ENCODE measurements around the gene PHTF1.

PHTF1 gene

GRCh38 chr1:113676524-113676923 is 82.8 kb downstream of the PHTF1 start:
- no peak overlapping the region for H3K4me2 ChIP-seq (ENCODE audit: low read length)
- TF ChIP-seq EZH2phosphoT487 (IDR thresholded peaks at IDR 0.05; ENCODE audit: borderline replicate concordance, low read length): no peak
- no peak for TF ChIP-seq CTCF (IDR thresholded peaks at IDR 0.05; ENCODE audit: low read depth, low read length, poor library complexity, severe bottlenecking)

DNA sequence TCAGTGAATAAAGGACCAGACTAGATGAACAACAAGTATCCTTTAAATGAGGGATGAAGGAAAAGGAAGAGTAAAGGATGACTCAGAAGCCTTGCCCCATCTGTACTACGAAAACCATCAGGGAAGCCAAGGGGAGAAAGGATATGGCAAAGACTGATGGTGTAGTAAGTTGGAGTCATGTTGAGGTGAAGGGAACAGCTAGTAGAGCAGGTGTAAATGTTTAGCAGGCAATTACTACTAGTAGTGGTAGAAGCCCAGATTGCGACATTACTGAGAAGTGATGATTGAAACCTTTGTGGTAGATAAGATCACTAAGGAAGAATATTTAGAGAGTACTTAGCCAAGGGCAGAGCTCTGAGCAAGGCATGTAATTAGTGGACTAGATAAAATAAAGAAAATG is 84.0 kb downstream of the PHTF1 start:
- Histone ChIP-seq H3F3A (ENCODE audit: control insufficient read depth, insufficient read depth) (no peaks in the 10 kb centered on the region), H3K36me3 (ENCODE audit: control insufficient read depth, low read length) (no peaks in the 10 kb centered on the region), H3K79me2 (ENCODE audit: control insufficient read depth, low read length) (no peaks in the 10 kb centered on the region), H3K9me3 (ENCODE audit: control insufficient read depth, insufficient read depth, low read length) (no peaks in the 10 kb centered on the region), H3K4me2 (ENCODE audit: low read length) (no peak overlapping the region), H3K27me3 (ENCODE audit: control insufficient read depth, low read length) (no peaks in the 10 kb centered on the region), H4K20me1 (ENCODE audit: control insufficient read depth, insufficient read depth, low read depth, low read length) (no peaks in the 10 kb centered on the region), H3K9me2 (replicated peaks; ENCODE audit: control insufficient read depth, low read length) (no peaks in the 10 kb centered on the region), H3K4me1 (ENCODE audit: control insufficient read depth, low read length) (no peaks in the 10 kb centered on the region), H3K4me3 (ENCODE audit: low read length) (no peak overlapping the region), H3K27ac (ENCODE audit: low read depth, low read length) (no peak overlapping the region)
- TF ChIP-seq EZH2phosphoT487 (IDR thresholded peaks at IDR 0.05; ENCODE audit: borderline replicate concordance, low read length) (no peak), CTCF (IDR thresholded peaks at IDR 0.05; ENCODE audit: low read depth, low read length, poor library complexity, severe bottlenecking) (no peak)

More at GRCh38 chr1:113676524-113676923, 82.8 kb downstream of the PHTF1 start:
- Histone ChIP-seq H3K36me3 (ENCODE audit: control insufficient read depth, low read length) (no peaks in the 10 kb centered on the region), H4K20me1 (ENCODE audit: control insufficient read depth, insufficient read depth, low read depth, low read length) (no peaks in the 10 kb centered on the region), H3K4me3 (ENCODE audit: low read length) (no peak overlapping the region), H3K4me1 (ENCODE audit: control insufficient read depth, low read length) (no peaks in the 10 kb centered on the region), H3K9me3 (ENCODE audit: control insufficient read depth, insufficient read depth, low read length) (no peaks in the 10 kb centered on the region), H3F3A (ENCODE audit: control insufficient read depth, insufficient read depth) (no peaks in the 10 kb centered on the region), H3K9me2 (replicated peaks; ENCODE audit: control insufficient read depth, low read length) (no peaks in the 10 kb centered on the region), H3K79me2 (ENCODE audit: control insufficient read depth, low read length) (no peaks in the 10 kb centered on the region), H3K27me3 (ENCODE audit: control insufficient read depth, low read length) (no peaks in the 10 kb centered on the region), H3K27ac (ENCODE audit: low read depth, low read length) (no peak overlapping the region)

DNA sequence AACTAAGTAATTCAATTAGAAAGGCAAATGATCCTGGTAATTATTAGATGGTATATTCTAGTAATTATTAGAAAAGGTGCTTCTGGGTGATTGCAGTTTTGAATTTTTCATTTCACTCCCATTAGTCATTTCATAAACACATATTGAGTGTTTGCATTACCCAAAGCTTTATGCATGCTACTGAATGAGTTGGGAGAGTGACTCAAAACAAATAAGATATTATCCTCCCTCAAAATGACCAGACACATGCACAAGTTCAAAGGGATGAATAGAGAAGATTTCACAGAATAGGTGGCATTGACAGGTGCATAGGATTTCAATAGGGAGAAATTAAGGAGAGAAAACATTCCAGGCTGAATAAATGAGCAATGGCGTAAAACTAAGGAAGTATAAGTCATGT is 84.7 kb downstream of the PHTF1 start:
- no peaks in the 10 kb centered on the region for H3K4me1 ChIP-seq (ENCODE audit: control insufficient read depth, low read length)
- H3K9me2 ChIP-seq (replicated peaks; ENCODE audit: control insufficient read depth, low read length): no peaks in the 10 kb centered on the region
- TF ChIP-seq EZH2phosphoT487 (IDR thresholded peaks at IDR 0.05; ENCODE audit: borderline replicate concordance, low read length): no peak
- TF ChIP-seq CTCF (IDR thresholded peaks at IDR 0.05; ENCODE audit: low read depth, low read length, poor library complexity, severe bottlenecking): no peak
- no peaks in the 10 kb centered on the region for H3K79me2 ChIP-seq (ENCODE audit: control insufficient read depth, low read length)
- no peak overlapping the region for H3K4me3 ChIP-seq (ENCODE audit: low read length)
- H3K27ac ChIP-seq (ENCODE audit: low read depth, low read length): no peak overlapping the region
- H3K4me2 ChIP-seq (ENCODE audit: low read length): no peak overlapping the region
- H4K20me1 ChIP-seq (ENCODE audit: control insufficient read depth, insufficient read depth, low read depth, low read length): no peaks in the 10 kb centered on the region
- no peaks in the 10 kb centered on the region for H3K27me3 ChIP-seq (ENCODE audit: control insufficient read depth, low read length)
- no peaks in the 10 kb centered on the region for H3F3A ChIP-seq (ENCODE audit: control insufficient read depth, insufficient read depth)
- no peaks in the 10 kb centered on the region for H3K9me3 ChIP-seq (ENCODE audit: control insufficient read depth, insufficient read depth, low read length)
- H3K36me3 ChIP-seq (ENCODE audit: control insufficient read depth, low read length): no peaks in the 10 kb centered on the region

GRCh38 chr1:113672491-113672890 is 86.8 kb downstream of the PHTF1 start:
- no peaks in the 10 kb centered on the region for H3K79me2 ChIP-seq (ENCODE audit: control insufficient read depth, low read length)
- no peak overlapping the region for H3K4me3 ChIP-seq (ENCODE audit: low read length)
- no peaks in the 10 kb centered on the region for H3K9me2 ChIP-seq (replicated peaks; ENCODE audit: control insufficient read depth, low read length)
- no peaks in the 10 kb centered on the region for H3K36me3 ChIP-seq (ENCODE audit: control insufficient read depth, low read length)
- TF ChIP-seq EZH2phosphoT487 (IDR thresholded peaks at IDR 0.05; ENCODE audit: borderline replicate concordance, low read length): no peak
- TF ChIP-seq CTCF (IDR thresholded peaks at IDR 0.05; ENCODE audit: low read depth, low read length, poor library complexity, severe bottlenecking): no peak
- H3K27me3 ChIP-seq (ENCODE audit: control insufficient read depth, low read length): no peaks in the 10 kb centered on the region
- no peak overlapping the region for H3K4me2 ChIP-seq (ENCODE audit: low read length)
- no peaks in the 10 kb centered on the region for H4K20me1 ChIP-seq (ENCODE audit: control insufficient read depth, insufficient read depth, low read depth, low read length)
- H3K4me1 ChIP-seq (ENCODE audit: control insufficient read depth, low read length): no peaks in the 10 kb centered on the region
- no peak overlapping the region for H3K27ac ChIP-seq (ENCODE audit: low read depth, low read length)
- no peaks in the 10 kb centered on the region for H3K9me3 ChIP-seq (ENCODE audit: control insufficient read depth, insufficient read depth, low read length)
- H3F3A ChIP-seq (ENCODE audit: control insufficient read depth, insufficient read depth): no peaks in the 10 kb centered on the region
